B cell (primary cell): ENCODE results near the gene CERK.

Experiments used
- CTCF ChIP-seq: fragments of 200-600 bp; IDR thresholded peaks from one replicate; pipeline ENCODE4 v1.8.0; 2022; ENCODE audit warnings: antibody characterized with exemption, mild to moderate bottlenecking
- EZH2 ChIP-seq: IDR thresholded peaks from 2 replicates; pipeline ENCODE4 v1.6.1; 2012; ENCODE audit warnings: borderline replicate concordance, low read depth, mild to moderate bottlenecking, moderate library complexity, low read length; ENCODE audit not compliant: insufficient read depth, poor library complexity, severe bottlenecking

- TF ChIP-seq CTCF, result no peak
- TF ChIP-seq EZH2, result no peak
These were observed 85.8 kb downstream of the CERK start for GRCh38 chr22:46652081-46652846.
